Rectal smooth muscle tissue (tissue), 1 donor: ENCODE results near the gene CFAP45.

Experiments used
- H3K27ac ChIP-seq: one replicate; pipeline ENCODE4 v1.7.0; 2013; ENCODE audit warnings: low read depth, low read length, inconsistent platforms
- H3K27me3 ChIP-seq: one replicate; pipeline ENCODE4 v1.7.0; 2013; ENCODE audit warnings: low read length; ENCODE audit not compliant: control insufficient read depth, insufficient read depth
- H3K36me3 ChIP-seq: one replicate; pipeline ENCODE4 v1.7.0; 2013; ENCODE audit warnings: low read length; ENCODE audit not compliant: control insufficient read depth, insufficient read depth
- H3K4me1 ChIP-seq: one replicate; pipeline ENCODE4 v1.7.0; 2013; ENCODE audit warnings: low read length; ENCODE audit not compliant: control insufficient read depth, insufficient read depth
- H3K4me3 ChIP-seq: one replicate; pipeline ENCODE4 v1.7.0; 2013; ENCODE audit warnings: low read length
- H3K9ac ChIP-seq: one replicate; pipeline ENCODE4 v1.7.0; 2013; ENCODE audit warnings: low read length

Gene CFAP45

DNA sequence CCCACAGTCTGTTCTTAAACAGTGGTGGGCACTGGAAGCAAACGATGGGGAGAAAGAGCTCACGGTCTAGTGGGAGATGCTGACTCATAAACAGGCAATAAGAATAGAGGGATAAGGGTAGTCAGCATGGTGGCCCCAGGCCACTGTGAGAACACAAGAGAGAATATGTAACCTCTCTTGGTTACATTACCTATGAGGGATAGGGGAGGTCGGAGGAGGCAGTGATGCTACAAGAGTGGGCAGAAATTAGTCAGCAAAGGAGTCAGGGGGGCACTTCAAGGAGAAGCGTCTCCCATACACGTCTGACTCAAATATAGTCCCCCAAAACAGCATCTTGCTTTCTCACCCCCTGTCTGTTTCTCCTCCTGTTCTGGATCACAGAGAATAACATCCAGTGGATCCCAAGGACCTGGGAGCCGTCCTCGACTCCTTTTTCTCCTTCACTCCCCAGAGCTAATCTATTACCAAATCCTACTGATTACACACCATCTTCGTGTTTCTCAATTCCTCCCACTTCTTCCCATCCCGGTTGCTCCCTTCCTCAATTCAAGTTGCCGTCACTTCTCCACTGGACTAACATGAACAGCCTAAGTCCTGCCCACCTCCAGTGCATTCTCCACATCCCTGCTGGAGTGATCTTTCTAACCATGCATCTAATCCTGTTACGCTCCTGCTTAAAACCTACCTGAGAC lies 71.2 kb downstream of the CFAP45 start:
- no peak overlapping the region for H3K9ac ChIP-seq
- H3K36me3 ChIP-seq = no peaks in the 10 kb centered on the region
- H3K27me3 ChIP-seq = no peaks in the 10 kb centered on the region
- no peaks in the 10 kb centered on the region for H3K4me1 ChIP-seq
- H3K27ac ChIP-seq = no peak overlapping the region
- H3K4me3 ChIP-seq = no peak overlapping the region

DNA sequence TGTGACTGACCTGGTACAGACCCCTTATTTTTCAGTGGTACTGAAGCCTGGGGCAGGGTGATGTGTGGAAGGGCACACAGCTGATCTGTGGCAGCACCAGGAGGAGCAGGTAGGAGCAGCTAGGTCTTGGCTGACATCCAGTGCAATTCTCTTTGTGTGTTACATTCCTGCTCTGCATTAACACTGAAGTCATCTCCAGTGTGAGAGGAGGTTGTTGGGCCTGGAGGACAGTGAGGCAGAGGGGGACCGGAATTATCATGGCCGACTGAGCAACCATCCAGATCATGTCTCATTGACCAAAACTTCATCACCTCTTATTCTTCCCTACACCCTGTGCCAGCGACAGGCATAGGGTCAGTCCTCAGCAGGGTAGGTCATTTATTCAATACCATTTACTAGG lies 71.8 kb downstream of the CFAP45 start:
- H3K27ac ChIP-seq = no peak overlapping the region

DNA sequence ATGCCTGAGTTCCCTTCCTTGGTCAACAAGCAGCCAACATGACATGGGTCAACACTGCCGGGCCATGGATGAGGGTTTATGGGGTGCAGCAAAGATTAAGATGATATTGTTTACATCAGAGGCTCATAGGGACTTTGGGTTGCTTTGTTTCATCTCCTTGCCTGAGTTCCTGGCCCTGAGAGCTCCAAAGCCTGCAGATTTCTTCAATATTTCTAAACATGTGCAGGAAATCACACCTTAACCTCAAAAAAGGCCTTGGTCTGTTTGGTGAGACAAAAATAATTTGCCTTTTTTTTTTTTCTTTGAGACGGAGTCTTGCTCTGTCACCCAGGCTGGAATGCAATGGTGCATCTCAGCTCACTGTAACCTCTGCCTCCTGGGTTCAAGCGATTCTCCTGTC lies 72.4 kb downstream of the CFAP45 start:
- H3K4me1 ChIP-seq = no peaks in the 10 kb centered on the region
- H3K9ac ChIP-seq = no peak overlapping the region
- no peaks in the 10 kb centered on the region for H3K27me3 ChIP-seq
- H3K4me3 ChIP-seq = no peak overlapping the region
- no peak overlapping the region for H3K27ac ChIP-seq
- H3K36me3 ChIP-seq = no peaks in the 10 kb centered on the region

More for the DNA sequence above, 71.8 kb downstream of the CFAP45 start:
- Histone ChIP-seq H3K27me3 (no peaks in the 10 kb centered on the region), H3K4me3 (no peak overlapping the region), H3K4me1 (no peaks in the 10 kb centered on the region), H3K9ac (no peak overlapping the region), H3K36me3 (no peaks in the 10 kb centered on the region)

DNA sequence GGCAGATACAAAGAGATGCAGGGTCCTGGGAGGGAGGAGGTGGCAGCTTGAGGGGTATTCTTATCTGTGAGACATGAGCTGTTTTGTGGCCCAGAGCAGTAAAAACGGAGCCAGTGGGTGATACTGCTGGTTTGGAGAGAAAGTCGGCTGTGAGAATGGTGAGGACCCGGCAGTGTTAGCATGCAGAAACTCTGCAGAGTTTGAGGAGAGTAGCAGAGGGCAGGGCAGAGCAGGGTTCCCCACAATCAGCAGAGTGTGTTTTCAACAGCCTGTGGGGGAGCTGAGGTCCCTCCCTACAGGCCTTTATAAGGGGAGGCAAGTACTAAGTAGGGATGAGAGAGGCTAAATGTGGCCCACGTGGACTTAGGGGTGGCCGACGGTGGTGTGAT lies 72.9 kb downstream of the CFAP45 start:
- H3K4me3 ChIP-seq = no peak overlapping the region
- no peak overlapping the region for H3K9ac ChIP-seq
- no peaks in the 10 kb centered on the region for H3K4me1 ChIP-seq
- H3K36me3 ChIP-seq = no peaks in the 10 kb centered on the region
- H3K27ac ChIP-seq = no peak overlapping the region
- no peaks in the 10 kb centered on the region for H3K27me3 ChIP-seq

DNA sequence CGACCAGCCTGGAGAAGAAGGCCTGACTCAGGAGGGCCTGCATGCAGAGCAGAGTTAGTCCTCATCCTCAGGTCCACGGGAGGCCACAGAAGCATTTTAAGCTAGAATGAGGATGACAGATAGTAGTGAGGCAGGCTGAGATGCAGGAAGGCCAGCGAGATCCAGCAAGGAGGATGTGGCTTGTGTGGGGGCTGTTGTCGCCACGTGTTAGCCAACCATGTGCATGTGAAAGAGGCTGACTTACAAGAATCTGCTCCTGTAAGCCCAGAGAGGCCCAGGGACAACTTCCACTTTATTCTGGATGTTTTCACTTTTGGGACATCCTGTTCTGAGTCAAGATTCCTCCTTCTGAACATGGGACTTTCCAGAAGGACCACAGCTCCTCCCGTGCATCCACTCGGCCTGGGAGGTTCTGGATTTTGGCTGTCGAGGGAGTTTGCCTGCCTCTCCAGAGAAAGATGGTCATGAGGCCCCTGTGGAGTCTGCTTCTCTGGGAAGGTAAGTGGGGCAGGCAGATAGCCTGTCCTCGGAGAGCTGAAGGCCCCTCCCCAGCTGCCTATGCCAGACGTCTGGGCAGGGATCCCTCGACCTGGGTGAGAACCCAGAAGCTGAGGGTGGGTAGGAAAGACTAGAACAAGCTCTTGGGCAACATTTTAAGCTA lies 73.4 kb downstream of the CFAP45 start, which contains the start of gene SLAMF8:
SLAMF8 (plus strand) TSS at position 433 of the 661 bp plus-strand sequence; CDS start at position 459, 26 bp downstream.
- Histone ChIP-seq H3K4me3 (no peak within 1 kb of the TSS), H3K9ac (no peak within 1 kb of the TSS), H3K27me3 (no peaks in the 10 kb centered on the region), H3K4me1 (no peaks in the 10 kb centered on the region), H3K27ac (no peak within 1 kb of the TSS), H3K36me3 (no peaks in the 10 kb centered on the region)

DNA sequence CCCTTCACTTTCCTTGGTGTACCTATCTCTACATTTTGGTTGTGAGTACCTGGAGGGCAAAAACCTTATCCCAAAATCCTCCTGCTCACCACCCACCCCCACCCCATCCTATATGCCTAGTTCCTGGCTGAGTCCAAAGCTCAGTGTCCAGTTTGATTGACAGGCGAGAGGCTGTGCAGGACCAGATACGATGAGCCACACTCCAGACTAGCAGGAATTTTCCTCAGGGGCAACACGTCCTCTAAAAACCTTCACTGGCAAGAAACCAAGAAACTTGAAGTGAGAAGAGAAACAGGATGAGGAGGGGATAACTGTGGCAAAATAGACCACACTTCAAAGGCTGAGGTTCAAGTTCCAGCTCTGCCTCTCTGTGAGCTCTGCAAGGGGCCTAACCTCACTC lies 74.4 kb downstream of the CFAP45 start:
- Histone ChIP-seq H3K4me1 (no peaks in the 10 kb centered on the region), H3K4me3 (no peak overlapping the region), H3K9ac (no peak overlapping the region), H3K27ac (no peak overlapping the region), H3K27me3 (no peaks in the 10 kb centered on the region), H3K36me3 (no peaks in the 10 kb centered on the region)

DNA sequence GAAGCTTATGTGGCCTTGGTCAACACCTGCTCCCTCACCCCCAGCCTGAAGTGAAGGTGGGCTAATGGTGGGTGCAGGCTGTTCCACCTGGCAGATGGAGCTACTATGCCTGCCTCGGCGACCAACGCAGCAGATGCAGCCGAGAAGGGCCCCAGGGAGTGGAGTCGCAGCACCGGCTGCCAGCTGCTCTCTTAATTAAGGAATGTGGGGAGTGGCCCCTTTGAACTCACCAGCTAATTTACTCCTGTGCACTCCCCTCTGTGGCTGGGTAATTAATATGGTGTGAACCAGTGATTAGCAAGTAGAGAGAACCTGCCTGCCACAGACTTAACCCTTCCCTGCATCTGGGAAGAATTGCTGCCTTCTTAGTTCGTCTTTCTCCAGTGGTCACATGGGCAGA lies 76.6 kb downstream of the CFAP45 start:
- no peaks in the 10 kb centered on the region for H3K4me1 ChIP-seq
- H3K36me3 ChIP-seq = no peaks in the 10 kb centered on the region
- no peak overlapping the region for H3K4me3 ChIP-seq
- H3K27me3 ChIP-seq = no peaks in the 10 kb centered on the region
- H3K27ac ChIP-seq = no peak overlapping the region
- no peak overlapping the region for H3K9ac ChIP-seq
